AG04449 (cell line): ENCODE measurements around the gene HOXA4.

Experiments used
- CTCF ChIA-PET: fragments of 350-600 bp; formaldehyde crosslinking; extraction: SDS; loops from one replicate; lab custom pipeline; 2021; ENCODE audit warnings: antibody characterized with exemption; lab: Yijun Ruan, JAX
- POLR2A ChIA-PET: fragments of 400-600, 350-600 bp; formaldehyde crosslinking; extraction: SDS; loops from one replicate; lab custom pipeline; 2020; ENCODE audit warnings: antibody characterized with exemption, inconsistent platforms; lab: Yijun Ruan, JAX
- DNase-seq: peaks from one replicate; pipeline ENCODE4 v3.0.0-alpha.2; 2010; ENCODE audit warnings: low read depth, low spot score
- H3K4me3 ChIP-seq: 2 replicates; pipeline ENCODE4 v1.5.1; 2011; ENCODE audit warnings: low read depth, mild to moderate bottlenecking, control low read depth, low read length
- CTCF ChIP-seq: IDR thresholded peaks from one replicate; pipeline ENCODE4 v1.5.1; 2011; ENCODE audit warnings: mild to moderate bottlenecking, moderate library complexity, low read length, control low read depth, inconsistent platforms; ENCODE audit not compliant: insufficient read depth; ENCODE audit errors: missing control alignments

HOXA4 gene

GRCh38 chr7:27141923-27142579, 11.5 kb upstream of the HOXA4 start:
- H3K4me3 ChIP-seq = peak overlapping the region; percentile 48; the same call in 1 of the 2 replicates
- ChIA-PET CTCF (interaction anchor here (1.2 to 6.6 kb wide), 7 partner anchors 8 to 461 kb away, joined by 3 to 71 read pairs (median 19); partner anchors contain the start of genes HOXA4 and HOXA7), POLR2A (no interaction called here)
- no peak for TF ChIP-seq CTCF
- DNase-seq = no peak

GRCh38 chr7:27141137-27141922, 10.8 kb upstream of the HOXA4 start:
- ChIA-PET POLR2A (no interaction called here), CTCF (interaction anchor here (1.2 to 6.6 kb wide), 7 partner anchors 9 to 460 kb away, joined by 3 to 71 read pairs (median 19); partner anchors contain the start of genes HOXA4 and HOXA7)
- no peak for TF ChIP-seq CTCF
- DNase-seq = no peak
- no peak overlapping the region for H3K4me3 ChIP-seq

GRCh38 chr7:27140126-27140857, 9.7 kb upstream of the HOXA4 start:
- H3K4me3 ChIP-seq = no peak overlapping the region
- DNase-seq = no peak
- CTCF ChIA-PET = interaction anchor here (1.3 to 6.6 kb wide), 6 partner anchors 9 to 459 kb away, joined by 5 to 71 read pairs (median 28); partner anchors contain the start of genes HOXA4 and HOXA7
- POLR2A ChIA-PET = no interaction called here
- TF ChIP-seq CTCF = no peak

GRCh38 chr7:27139334-27140125, 9.0 kb upstream of the HOXA4 start:
- ChIA-PET CTCF (interaction anchor here (3.1 to 6.6 kb wide), 4 partner anchors 11 to 458 kb away, joined by 19 to 71 read pairs (median 41); partner anchors contain the start of gene HOXA7), POLR2A (no interaction called here)
- no peak for TF ChIP-seq CTCF
- H3K4me3 ChIP-seq = no peak overlapping the region
- DNase-seq = no peak

- H3K4me3 ChIP-seq = no peak overlapping the region
- TF ChIP-seq CTCF = no peak
- POLR2A ChIA-PET = no interaction called here
- no peak for DNase-seq
- CTCF ChIA-PET = interaction anchor here (6.6 kb wide), 1 partner anchor 17 kb away, joined by 38 read pairs; the partner anchor contains the start of gene HOXA7
Observed at GRCh38 chr7:27138985-27139333, 8.4 kb upstream of the HOXA4 start.
